Glutamatergic neuron (in vitro differentiated cells): ENCODE measurements around the gene FBP1. TPM values are rescaled to one million over a fixed set of nuclear protein-coding genes. Genes with fewer than 3 reads are reported as not detected.
"Not testable (repeated sequence)": the region's sequence is repeated elsewhere in the genome, so short reads cannot be mapped to it uniquely, and the experiment has no call there.

ENCODE experiments used
- DNase-seq: peaks from one replicate; pipeline ENCODE4 v3.0.0; 2022
- H3K27ac Mint-ChIP-seq: one replicate; pipeline ENCODE4 v1.8.0; 2020; ENCODE audit warnings: mild to moderate bottlenecking, mixed read lengths, inconsistent platforms; ENCODE audit not compliant: unreplicated experiment
- H3K27me3 Mint-ChIP-seq: one replicate; pipeline ENCODE4 v1.8.0; 2020; ENCODE audit warnings: mild to moderate bottlenecking, moderate library complexity, mixed read lengths, inconsistent platforms; ENCODE audit not compliant: unreplicated experiment
- H3K36me3 Mint-ChIP-seq: one replicate; pipeline ENCODE4 v1.8.0; 2020; ENCODE audit warnings: mild to moderate bottlenecking, mixed read lengths, inconsistent platforms; ENCODE audit not compliant: unreplicated experiment
- H3K4me1 Mint-ChIP-seq: one replicate; pipeline ENCODE4 v1.8.0; 2020; ENCODE audit warnings: mild to moderate bottlenecking, low read depth, mixed read lengths, inconsistent platforms; ENCODE audit not compliant: unreplicated experiment
- H3K4me3 Mint-ChIP-seq: one replicate; pipeline ENCODE4 v1.8.0; 2020; ENCODE audit warnings: mild to moderate bottlenecking, mixed read lengths, inconsistent platforms; ENCODE audit not compliant: unreplicated experiment
- H3K9me3 Mint-ChIP-seq: one replicate; pipeline ENCODE4 v1.8.0; 2020; ENCODE audit warnings: mild to moderate bottlenecking, moderate library complexity, mixed read lengths, inconsistent platforms; ENCODE audit not compliant: unreplicated experiment
- CTCF ChIP-seq: fragments of 200-600 bp; sonication (generic); IDR thresholded peaks from one replicate; pipeline ENCODE4 v1.5.0; 2021; ENCODE audit not compliant: partially characterized antibody, unreplicated experiment
- total RNA-seq: library from RNA; stranded (reverse); fragmentation: NEBNext Ultra II Directional; extraction: Animal tissue kit (Norgen Biotek cat#: 25700); gene quantifications from one replicate; pipeline ENCODE4 v1.2.1, GENCODE V29; 2021; ENCODE audit not compliant: unreplicated experiment

FBP1 gene
- total RNA-seq, 1 donor from 2014 or later = not detected

GRCh38 chr9:94593459-94594345 lies 45.6 kb downstream of the FBP1 start, which contains the start of gene FBP2:
FBP2 (minus strand) TSS chr9:94593824; CDS start chr9:94593726, 98 bp downstream.
- Mint-ChIP-seq H3K27ac (no peak within 1 kb of the TSS), H3K27me3 (peaks cover 2% of the 10 kb centered on the region), H3K36me3 (no peaks in the 10 kb centered on the region), H3K4me1 (no peaks in the 10 kb centered on the region), H3K9me3 (peaks cover 1% of the 10 kb centered on the region), H3K4me3 (no peak within 1 kb of the TSS)
- TF ChIP-seq CTCF = no peak
- no peak for DNase-seq

- not testable (repeated sequence) for H3K27me3 Mint-ChIP-seq, H3K4me3 Mint-ChIP-seq, H3K4me1 Mint-ChIP-seq, H3K27ac Mint-ChIP-seq, H3K9me3 Mint-ChIP-seq, H3K36me3 Mint-ChIP-seq, DNase-seq
These were observed 46.6 kb downstream of the FBP1 start for GRCh38 chr9:94592683-94593082.

DNA sequence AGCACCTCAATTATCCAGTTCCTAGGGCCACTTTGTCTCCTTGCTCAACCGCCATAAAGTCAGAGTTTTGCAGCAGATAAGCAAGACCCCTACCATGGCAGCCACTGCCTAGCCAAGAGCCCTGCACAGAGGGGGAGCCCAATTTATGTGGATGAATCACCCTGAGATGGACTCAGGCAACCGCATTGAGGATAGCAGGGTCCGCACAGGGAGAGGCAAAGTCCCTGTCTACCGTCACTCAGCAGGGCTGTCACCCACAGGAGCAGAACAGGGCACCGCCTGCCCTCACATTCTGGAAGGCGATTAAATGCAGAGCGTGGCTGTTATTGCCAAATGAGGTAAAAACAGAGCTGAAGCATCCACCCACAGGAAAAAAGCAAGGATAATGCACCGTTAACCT lies 47.4 kb downstream of the FBP1 start:
- Mint-ChIP-seq H3K4me3 (no peak overlapping the region), H3K4me1 (no peaks in the 10 kb centered on the region), H3K36me3 (no peaks in the 10 kb centered on the region), H3K27ac (no peak overlapping the region), H3K9me3 (peaks cover 1% of the 10 kb centered on the region), H3K27me3 (peaks cover 2% of the 10 kb centered on the region)
- DNase-seq = no peak
- no peak for TF ChIP-seq CTCF

- H3K36me3 Mint-ChIP-seq, H3K9me3 Mint-ChIP-seq, H3K27me3 Mint-ChIP-seq, H3K4me1 Mint-ChIP-seq, DNase-seq, H3K4me3 Mint-ChIP-seq, H3K27ac Mint-ChIP-seq: not testable (repeated sequence)
These were observed 48.2 kb downstream of the FBP1 start for GRCh38 chr9:94591046-94591545.

- H3K27ac Mint-ChIP-seq = no peak overlapping the region
- peaks cover 1% of the 10 kb centered on the region for H3K9me3 Mint-ChIP-seq
- peaks cover 2% of the 10 kb centered on the region for H3K27me3 Mint-ChIP-seq
- H3K4me1 Mint-ChIP-seq = no peaks in the 10 kb centered on the region
- H3K36me3 Mint-ChIP-seq = no peaks in the 10 kb centered on the region
- DNase-seq = no peak
- TF ChIP-seq CTCF = no peak
- no peak overlapping the region for H3K4me3 Mint-ChIP-seq
These were observed 50.6 kb downstream of the FBP1 start for GRCh38 chr9:94588681-94589080.

GRCh38 chr9:94586814-94587213 lies 52.5 kb downstream of the FBP1 start:
- peaks cover 2% of the 10 kb centered on the region for H3K27me3 Mint-ChIP-seq
- H3K4me3 Mint-ChIP-seq = no peak overlapping the region
- DNase-seq = no peak
- no peak for TF ChIP-seq CTCF
- H3K27ac Mint-ChIP-seq = no peak overlapping the region
- no peaks in the 10 kb centered on the region for H3K36me3 Mint-ChIP-seq
- no peaks in the 10 kb centered on the region for H3K4me1 Mint-ChIP-seq
- H3K9me3 Mint-ChIP-seq = peaks cover 3% of the 10 kb centered on the region
